Glomerular visceral epithelial cell (primary cell): ENCODE results near the gene UQCRHL.
"Not testable (repeated sequence)": the region's sequence is repeated elsewhere in the genome, so short reads cannot be mapped to it uniquely, and the experiment has no call there.

Experiments
- DNase-seq: peaks from one replicate; pipeline ENCODE4 v3.0.0-alpha.2; 2016; ENCODE audit errors: extremely low spot score

UQCRHL gene

GRCh38 chr1:15807549-15807948 lies at the start of gene UQCRHL:
Gene UQCRHL, minus strand, starts transcription at chr1:15807649. Its CDS starts 0 bp downstream, at chr1:15807649.
- not testable (repeated sequence) for DNase-seq

DNA sequence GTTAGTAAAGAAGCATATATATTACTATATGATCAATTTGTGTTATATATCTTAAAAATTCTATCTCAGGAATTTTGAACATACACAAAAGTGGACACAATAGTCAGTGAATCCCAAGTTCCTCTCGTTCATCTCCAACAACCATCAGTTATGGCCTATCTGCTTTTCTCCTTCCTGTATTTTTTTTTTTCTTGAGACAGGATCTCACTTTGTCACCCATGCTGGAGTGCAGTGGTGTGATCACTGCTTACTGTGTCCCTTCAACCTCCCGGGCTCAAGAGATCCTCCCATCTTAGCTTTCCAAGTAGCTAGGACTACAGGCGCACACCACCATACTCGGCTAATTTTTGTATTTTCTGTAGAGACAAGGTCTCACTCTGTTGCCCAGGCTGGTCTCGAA lies 49.4 kb upstream of the UQCRHL start:
- DNase-seq = no peak

DNA sequence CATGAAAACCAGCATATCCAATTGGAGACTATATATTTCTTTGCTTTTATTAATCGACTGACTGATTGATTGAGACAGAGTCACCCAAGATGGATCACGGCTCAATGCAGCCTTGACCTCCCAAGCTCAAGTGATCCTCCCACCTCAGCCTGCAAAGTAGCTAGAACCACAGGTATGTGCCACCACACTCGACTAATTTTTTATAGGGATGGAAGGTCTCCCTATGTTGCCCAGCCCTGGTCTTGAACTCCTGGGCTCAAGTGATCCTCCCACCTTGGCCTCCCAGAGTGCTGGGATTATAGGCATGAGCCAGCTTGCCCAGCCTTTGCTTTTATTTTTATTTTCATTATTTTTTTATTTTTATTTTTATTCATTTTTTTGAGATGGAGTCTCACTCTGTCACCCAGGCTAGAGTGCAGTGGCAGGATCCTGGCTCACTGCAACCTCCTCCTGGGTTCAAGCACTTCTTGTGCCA lies 45.4 kb upstream of the UQCRHL start:
- no peak for DNase-seq

DNA sequence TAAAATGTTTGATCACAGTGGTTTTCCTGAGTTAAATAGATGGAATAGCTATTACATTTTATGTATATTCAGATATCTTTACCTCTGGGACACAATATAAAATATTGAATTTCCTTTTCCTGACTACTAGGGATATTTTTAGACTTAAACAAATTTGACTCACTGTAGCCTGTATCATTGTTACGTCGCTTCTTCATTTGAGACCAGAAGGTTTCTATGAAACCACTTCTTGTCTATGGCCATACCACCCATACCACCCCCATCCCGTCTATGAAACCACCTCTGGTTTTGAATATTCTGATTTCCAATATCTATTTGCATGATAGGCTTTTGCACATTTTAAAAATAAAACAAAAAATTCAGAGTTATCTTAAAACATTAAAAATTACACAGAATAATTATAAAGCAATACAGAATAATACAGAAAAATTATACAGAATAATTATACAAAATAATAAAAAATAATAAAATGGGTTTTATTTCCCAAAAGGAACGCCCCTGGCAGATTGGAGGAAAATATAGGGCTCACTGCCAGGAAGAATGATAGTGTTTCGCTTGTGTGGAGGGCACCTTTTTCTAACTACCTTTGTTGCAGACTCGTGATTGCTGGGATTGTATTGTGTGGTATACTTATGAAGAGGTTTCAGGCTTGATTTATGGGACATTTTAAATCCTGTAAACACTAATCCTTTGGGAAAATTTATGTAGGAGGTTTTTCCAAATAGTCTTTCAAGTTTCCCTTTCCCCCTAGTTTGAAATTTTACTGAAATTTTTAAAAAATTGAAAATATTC lies 44.8 kb upstream of the UQCRHL start:
- DNase-seq = no peak

DNA sequence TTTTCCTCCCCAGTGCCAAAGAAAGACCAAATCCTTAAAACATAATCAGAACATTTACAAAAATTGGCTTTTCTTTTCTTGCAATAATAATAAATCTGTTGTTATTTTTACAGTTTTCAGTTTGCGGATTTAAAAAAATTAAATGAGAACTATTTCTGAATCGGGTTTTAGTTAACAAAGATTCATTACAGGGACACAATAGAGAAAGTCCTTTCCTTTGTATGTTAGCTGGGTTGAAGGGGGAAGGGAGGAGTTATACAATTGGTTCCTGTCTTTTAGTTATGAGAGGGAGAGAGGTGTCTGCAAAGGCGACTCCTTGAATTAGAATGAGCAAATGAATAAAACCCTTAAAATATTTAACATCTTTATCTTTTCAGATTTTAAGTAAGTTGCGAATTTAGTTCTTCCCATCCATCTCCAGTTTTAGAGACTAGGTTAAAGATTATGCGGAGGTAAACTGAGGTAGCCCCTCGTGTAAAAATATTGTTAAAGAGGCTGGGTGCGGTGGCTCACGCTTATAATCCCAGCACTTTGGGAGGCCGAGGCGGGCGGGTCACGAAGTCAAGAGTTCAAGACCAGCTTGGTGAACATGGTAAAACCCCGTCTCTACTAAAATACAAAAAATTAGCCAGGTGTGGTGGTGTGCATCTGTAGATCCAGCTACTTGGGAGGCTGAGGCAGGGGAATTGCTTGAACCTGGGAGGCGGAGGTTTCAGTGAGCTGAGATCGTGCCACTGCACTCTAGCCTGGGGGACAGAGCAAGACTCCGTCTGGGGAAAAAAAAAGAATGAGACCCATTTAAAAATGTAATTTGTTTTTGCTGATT lies 44.0 kb upstream of the UQCRHL start:
- no peak for DNase-seq

- no peak for DNase-seq
These were observed 43.1 kb upstream of the UQCRHL start for GRCh38 chr1:15850471-15851001.

GRCh38 chr1:15849775-15850324 lies 42.4 kb upstream of the UQCRHL start:
- peak; percentile 64 for DNase-seq

DNA sequence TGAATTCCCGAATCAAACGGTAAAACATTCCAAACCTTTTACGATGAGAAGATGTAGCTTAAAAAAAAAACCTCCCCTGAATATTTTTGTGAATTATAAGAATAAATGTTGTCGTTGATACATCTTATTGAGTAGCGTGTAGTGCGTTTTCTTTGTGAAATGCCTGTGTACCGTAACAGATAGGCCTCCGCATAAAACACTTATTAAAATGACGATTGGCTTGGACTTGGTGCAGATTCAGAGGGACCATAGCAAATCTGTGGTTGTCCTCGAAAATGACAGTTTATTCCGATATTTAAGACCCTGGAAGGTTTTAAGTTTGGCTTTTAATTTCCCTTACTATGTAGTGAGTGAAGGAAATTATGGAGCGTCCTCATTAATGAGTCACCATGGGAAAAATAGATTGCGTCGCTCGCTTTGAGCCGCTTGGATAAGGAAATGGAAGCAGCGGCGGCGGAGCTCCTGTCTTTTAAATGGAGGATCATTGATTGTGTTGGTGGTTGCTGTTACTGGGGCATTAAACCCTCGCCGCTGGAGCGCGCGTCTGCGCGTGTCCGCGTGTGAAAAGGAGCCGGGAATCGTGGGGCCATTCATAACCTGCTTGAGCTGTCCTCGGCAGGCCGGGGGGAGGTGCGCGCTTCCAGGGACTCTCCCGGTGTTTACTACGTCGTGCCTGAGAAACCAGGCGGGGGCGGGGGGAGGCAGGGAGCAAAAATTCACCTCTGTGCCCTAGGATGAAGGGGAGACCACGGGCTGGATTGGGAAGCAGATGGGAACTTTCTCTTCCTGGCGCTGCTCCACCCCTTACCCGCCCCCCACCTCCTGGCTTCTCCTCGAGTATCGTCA lies 41.7 kb upstream of the UQCRHL start:
- DNase-seq = peak; percentile 90

GRCh38 chr1:15848143-15848928 lies 40.9 kb upstream of the UQCRHL start:
- peak; percentile 27 for DNase-seq

- DNase-seq = no peak
These were observed 40.4 kb upstream of the UQCRHL start for GRCh38 chr1:15847893-15848142.

GRCh38 chr1:15847100-15847892 lies 39.8 kb upstream of the UQCRHL start, which contains the start of gene SPEN:
Gene SPEN, plus strand, starts transcription at chr1:15847707. Its CDS starts 361 bp downstream, at chr1:15848068.
- DNase-seq = peak; percentile 98

GRCh38 chr1:15846056-15846455 lies 38.6 kb upstream of the UQCRHL start:
- not testable (repeated sequence) for DNase-seq

DNA sequence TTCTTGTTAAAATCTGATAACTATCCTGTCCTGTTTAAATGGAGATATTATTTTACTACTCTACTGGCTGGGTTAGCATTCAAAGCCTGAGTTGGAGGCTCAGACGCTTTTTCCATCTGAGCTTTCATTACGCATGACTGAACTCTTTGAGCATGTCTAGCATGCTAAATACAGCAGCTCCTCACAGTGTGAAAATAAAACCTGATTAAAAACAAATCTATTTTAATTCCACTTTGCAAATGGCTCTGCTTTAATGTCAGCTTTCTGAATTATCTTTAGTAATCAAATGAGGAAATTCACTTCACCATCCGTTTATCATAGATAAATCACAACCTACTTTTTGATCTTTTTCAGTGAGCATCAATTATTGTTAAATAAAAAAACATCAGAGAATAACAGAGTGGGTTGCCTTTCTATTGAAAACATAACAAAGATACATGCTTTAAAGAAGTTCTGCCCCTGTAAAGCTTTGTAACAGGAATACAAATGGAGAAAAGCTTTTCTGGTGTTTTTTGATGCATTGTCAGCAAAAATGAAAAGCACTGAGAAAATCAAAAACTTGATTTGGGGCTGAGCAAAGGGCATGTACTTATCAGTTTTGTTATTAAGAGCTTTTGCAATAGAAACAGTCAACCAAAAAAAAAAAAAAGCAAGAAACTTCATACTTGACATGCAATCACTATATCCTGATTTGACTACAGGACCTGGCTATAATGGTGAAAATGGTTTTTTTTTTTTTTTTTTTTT lies 36.5 kb upstream of the UQCRHL start:
- peak; percentile 39 for DNase-seq

- DNase-seq = no peak
These were observed 31.3 kb upstream of the UQCRHL start for GRCh38 chr1:15838721-15839120.

DNA sequence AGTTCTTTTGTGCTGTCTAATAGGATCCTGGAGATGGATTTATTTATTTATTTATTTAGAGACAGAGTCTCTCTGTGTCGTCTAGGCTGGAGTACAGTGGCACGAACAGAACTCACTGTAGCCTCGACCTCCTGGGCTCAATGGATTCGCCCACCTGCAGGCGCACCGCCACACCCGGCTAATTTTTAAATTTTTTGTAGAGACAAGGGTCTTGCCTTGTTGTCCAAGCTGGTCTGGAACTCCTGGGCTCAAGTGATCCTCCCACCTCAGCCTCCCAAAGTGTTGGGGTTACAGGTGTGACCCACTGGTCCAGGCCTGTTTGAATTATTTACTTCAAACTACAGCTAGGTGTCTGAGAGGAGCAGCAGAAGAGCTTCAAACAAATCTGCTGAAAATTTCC lies 30.5 kb upstream of the UQCRHL start:
- no peak for DNase-seq

- no peak for DNase-seq
These were observed 29.6 kb upstream of the UQCRHL start for GRCh38 chr1:15836772-15837669.

GRCh38 chr1:15836511-15836771 lies 29.0 kb upstream of the UQCRHL start:
- not testable (repeated sequence) for DNase-seq
